Measurements from ENCODE around the gene MAPK8IP1.

Gene MAPK8IP1

DNA sequence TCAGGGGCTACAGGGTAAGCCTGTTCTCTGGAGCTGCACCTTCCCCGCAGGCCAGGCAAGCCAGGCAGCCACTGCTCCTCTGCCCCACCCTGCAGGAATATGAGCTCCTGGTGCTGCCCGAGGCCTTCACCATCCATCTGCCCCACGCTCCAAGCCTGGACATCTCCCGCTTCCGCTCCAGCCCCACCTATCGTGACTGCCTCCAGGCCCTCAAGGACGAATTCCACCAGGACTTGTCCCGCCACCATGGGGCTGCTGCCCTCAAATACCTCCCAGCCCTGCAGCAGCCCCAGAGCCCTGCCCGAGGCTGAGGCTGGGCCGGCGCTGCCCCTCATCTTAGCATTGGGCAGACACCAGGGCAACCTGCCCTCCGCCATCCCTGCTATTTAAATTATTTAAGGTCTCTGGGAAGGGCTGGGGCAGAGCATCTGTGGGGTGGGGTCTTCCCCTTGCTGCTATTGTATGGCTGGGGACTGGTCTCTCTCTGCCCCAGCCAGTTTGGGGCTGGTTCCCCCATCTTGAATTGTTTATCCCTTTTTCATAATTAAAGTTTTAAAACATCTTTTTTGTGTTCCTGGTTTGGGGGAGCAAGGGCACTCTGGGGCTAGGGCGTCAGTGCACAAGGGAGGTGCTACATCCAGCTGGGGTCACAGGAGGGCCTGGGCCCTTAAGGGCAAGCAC lies 43.2 kb downstream of the MAPK8IP1 start:
- no peak for DNase-seq

DNA sequence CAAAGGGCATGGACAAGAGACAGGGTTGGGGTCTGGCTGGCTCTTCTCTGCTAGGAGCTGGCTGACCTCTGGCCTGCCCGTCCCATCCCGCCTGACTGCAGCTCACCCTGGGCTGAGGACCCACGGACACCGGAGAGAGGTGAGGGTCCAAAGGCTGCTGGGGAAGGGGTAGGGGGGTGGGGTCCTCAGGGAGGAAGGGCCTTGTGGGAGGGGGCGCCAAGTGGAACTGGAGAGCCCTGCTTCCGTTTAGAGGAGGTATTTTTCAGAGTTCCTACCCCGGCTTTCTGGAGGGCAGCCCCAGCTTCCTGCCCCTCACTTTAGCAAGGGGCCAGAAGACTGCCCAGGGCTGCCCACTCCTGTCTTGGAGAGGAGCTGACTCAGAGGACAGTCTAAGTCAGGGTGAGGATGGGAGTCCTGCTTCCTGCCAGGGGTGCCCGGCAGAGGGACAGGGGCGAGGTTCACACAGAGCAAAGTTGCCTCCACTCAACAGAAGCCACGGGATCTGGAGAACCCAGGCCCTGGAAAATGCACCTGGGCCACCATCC lies 44.1 kb downstream of the MAPK8IP1 start:
- peak; percentile 64 for DNase-seq

GRCh38 chr11:45930031-45930794 lies 44.8 kb downstream of the MAPK8IP1 start:
- DNase-seq: peak; percentile 77

DNA sequence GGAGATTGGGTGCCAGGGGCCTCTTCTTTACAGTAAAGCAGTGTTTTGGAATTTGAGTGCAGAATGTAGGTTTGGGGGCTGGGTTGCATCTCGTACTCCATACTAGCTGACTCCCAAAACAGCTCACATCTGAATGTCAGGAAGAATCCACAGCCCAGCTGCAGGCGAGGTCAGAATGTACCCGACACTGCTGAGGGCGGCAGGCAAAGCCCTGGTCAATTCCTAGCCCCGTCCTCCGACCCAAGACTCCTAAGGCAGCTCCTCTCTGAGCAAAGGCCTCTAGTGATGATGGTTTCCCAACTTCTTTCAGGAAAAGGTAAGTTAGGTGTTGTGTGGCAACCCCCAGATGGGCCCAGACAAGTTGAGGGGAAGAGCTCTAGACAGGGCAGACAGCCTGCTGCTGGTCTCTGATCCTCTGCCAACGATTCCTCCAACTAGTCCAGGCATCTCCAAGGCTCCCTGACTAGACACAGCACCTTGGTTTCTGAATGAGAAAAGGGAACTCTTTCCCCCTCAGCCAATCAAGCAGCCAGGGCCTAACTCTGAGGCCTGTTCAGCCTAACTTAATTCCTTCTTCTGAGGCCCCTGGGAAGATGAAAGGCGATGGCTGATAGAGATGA lies 45.6 kb downstream of the MAPK8IP1 start:
- DNase-seq: no peak

GRCh38 chr11:45931739-45932138 lies 46.3 kb downstream of the MAPK8IP1 start:
- DNase-seq: no peak

DNA sequence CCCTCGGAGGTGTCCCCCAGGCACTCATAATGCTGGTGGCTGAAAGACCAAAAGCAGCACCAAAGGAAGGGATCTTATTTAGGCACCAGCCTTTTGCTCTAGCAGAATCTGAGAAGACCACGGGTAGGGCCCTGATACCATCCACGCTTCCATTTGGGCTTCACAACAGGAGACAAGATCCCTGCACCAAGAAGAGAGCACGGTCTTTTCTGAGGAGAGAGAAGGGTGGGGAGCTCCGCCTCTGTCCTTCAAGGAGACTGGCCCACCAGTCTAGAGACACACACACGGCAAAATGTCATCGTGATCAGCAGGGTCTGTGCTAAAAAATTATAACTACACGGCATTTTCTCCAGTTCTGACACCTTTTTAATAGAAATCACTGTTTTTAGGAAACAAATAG lies 46.8 kb downstream of the MAPK8IP1 start:
- no peak for DNase-seq

DNA sequence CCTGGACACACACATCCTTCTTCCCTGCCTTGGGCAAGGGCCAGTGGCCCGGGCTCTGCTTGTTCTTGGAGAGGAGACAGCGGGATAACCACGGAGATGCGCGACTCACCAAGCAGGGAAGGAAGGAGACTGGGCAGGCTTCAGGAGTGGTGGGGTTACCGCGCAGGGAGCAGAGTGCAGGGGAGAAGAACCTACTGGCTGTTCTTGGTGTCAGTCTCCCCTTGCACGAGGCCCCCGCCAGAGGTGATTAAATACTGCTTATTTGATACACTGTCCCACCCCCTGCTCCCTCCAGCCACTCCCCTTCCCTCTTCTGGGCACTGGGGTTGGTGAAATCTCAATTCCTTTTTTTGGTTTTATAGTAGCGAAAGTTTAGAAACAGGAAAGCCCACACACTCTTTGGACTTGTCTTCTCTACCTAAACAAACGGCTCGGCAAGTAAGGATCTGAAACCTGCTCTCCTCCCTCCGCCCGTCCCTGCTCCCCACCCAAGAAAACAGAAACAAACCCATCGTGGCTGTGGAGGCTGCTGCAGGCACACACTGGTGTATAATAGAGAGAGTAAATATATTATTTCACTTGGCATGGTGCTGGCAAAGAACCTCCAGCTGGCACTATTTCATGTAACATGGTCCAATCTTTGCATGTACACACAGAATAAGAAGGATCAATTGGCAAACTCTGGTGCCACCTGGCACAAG lies 47.8 kb downstream of the MAPK8IP1 start:
- no peak for DNase-seq

DNA sequence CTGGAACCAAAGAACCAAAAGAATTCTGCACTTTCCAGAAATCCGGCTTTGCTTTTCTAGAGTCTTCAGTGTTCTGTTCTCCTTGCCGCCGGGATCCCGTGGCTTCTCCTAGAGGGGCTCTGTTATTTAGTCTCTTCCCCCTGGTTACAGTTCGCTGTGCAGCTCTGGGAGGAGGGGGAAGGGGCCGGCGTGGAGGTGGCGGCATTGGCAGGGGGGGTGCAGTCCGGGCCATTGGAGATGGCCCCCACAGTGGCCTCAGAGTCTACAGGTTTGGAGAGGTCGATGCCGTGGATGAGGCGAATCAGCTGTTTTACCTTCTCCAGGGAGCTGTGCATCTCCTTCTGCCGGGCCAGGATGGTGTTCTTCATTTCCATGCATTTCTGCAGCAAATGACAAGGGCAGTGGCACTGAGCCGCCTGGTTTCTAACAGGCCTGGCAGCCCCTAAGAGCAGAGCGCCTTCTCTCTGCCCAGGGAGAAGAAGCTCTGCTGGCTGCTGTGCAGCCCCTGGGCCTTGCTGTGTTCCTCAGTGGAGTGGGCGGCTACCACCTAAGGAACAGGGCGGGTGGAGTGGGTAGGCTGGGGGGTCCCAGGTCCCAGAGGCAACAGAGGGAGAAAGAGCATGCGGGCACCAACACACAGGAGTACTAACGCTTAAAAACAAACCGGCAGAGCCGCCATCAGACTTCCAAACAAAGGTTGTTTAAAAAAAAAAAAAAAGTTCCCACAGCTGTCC lies 48.6 kb downstream of the MAPK8IP1 start:
- DNase-seq: no peak

- no peak for DNase-seq
Observed at GRCh38 chr11:45934580-45935318, 49.3 kb downstream of the MAPK8IP1 start.

DNA sequence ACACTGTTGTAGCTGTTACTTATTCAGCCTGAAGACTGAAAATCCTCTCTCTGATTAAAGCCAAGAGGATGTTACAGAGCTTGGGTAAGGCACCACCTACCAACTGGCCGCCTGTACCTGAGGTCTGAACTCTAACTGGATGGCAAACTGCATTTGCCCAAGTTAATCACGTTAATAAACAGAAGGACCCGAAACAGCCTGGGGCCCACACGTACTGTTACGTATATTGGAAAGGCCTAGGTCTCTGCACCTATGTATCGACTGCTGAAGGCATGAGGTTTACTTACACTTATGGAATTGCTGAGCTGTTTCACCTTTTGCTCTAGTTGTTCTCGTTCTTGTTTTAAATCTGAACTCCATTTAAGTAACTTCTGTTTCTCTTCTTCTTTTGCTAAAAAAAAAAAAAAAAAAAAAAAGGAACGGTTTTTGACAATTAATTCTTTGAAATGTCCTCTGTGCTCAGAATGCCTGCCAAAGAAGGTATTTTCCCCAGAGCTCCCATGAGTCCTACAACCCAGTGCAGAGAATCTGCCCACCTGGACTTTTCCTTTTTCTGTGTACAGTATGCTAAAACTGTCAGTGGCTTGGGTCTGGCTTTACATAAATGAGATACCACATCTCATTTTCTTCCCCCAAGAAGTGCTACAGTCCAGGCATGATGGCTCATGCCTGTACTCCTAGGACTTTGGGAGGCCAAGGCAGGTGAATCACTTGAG lies 50.1 kb downstream of the MAPK8IP1 start:
- DNase-seq: no peak

GRCh38 chr11:45936511-45937054 lies 51.1 kb downstream of the MAPK8IP1 start:
- DNase-seq: no peak

- no peak for DNase-seq
Observed at GRCh38 chr11:45937916-45938315, 52.5 kb downstream of the MAPK8IP1 start.

GRCh38 chr11:45939836-45940235 lies 54.4 kb downstream of the MAPK8IP1 start:
- no peak for DNase-seq

GRCh38 chr11:45941285-45941684 lies 55.8 kb downstream of the MAPK8IP1 start:
- DNase-seq: no peak

DNA sequence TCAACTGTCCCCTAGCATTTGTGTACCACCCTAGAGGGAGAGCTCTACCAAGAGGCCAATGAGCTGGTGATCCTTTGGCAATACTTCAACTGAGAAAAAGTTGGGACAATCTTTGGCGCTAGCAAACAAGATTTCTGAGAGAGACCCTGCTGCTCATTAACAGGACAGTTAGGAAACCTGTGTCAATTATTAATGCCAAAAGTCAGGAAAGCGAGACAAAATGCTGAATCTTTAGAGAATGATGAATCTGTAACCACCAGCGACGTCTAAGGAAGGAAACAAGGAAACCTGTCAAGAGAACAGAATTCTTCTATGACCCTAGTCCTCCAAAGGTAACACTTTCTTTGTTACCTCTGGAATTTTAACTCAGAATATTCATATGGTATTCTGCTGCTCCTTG lies 56.9 kb downstream of the MAPK8IP1 start:
- no peak for DNase-seq

GRCh38 chr11:45945397-45945999 lies 60.0 kb downstream of the MAPK8IP1 start:
- no peak for DNase-seq

- DNase-seq: no peak
Observed at GRCh38 chr11:45947885-45948284, 62.4 kb downstream of the MAPK8IP1 start.

DNA sequence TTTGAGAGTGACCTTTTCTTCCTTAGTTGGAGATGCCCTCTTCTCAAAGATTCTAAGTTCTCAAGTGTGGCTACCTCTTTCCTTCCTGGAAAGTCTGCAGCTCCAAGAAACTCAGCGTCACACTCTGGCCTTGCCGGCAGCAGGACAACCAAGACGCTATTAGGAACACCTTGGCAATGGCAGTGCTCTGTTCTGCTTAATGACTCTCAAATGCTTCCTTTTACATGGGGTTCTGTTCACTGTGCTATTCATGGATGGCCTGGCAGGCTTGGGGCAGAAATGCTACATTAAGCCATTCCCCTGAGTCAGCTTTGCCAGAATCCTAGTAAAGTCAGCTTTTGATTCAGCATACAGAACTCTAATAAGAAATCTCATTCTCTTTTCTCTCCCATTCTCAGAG lies 62.9 kb downstream of the MAPK8IP1 start:
- no peak for DNase-seq

GRCh38 chr11:45949992-45950407 lies 64.5 kb downstream of the MAPK8IP1 start:
- DNase-seq: no peak
